GM18511 (cell line): Measurements from ENCODE around the gene C20orf173.
"Not testable (repeated sequence)": the region's sequence is repeated elsewhere in the genome, so short reads cannot be mapped to it uniquely, and the experiment has no call there.

ENCODE experiments used
- ATAC-seq: cut with Tn5 transposase; IDR thresholded peaks from one replicate; pipeline ENCODE4 v1.9.1; 2021; ENCODE audit warnings: mild to moderate bottlenecking, moderate library complexity; ENCODE audit not compliant: unreplicated experiment

The C20orf173 gene

GRCh38 chr20:35547329-35547728 lies 17.9 kb upstream of the C20orf173 start:
- ATAC-seq, result no peak

- no peak for ATAC-seq
Measured at GRCh38 chr20:35546127-35546526, 16.7 kb upstream of the C20orf173 start.

- ATAC-seq, result not testable (repeated sequence)
Measured at GRCh38 chr20:35544941-35545340, 15.5 kb upstream of the C20orf173 start.

GRCh38 chr20:35544436-35544835 lies 15.0 kb upstream of the C20orf173 start:
- ATAC-seq, result no peak

GRCh38 chr20:35542990-35543389 lies 13.5 kb upstream of the C20orf173 start:
- no peak for ATAC-seq

- peak; percentile 97 for ATAC-seq
Measured at GRCh38 chr20:35541783-35542662, 12.6 kb upstream of the C20orf173 start, which contains the start of gene ERGIC3. ERGIC3 (plus strand) TSS chr20:35542078; CDS start chr20:35542098, 20 bp downstream.

GRCh38 chr20:35541118-35541782 lies 11.8 kb upstream of the C20orf173 start:
- no peak for ATAC-seq

GRCh38 chr20:35539756-35540212 lies 10.3 kb upstream of the C20orf173 start:
- ATAC-seq, result no peak

GRCh38 chr20:35527122-35527769 lies 2.2 kb downstream of the C20orf173 start:
- ATAC-seq, result no peak

- ATAC-seq, result no peak
Measured at GRCh38 chr20:35525639-35526038, 3.8 kb downstream of the C20orf173 start.

GRCh38 chr20:35523298-35523888 lies 6.1 kb downstream of the C20orf173 start:
- ATAC-seq, result no peak

- ATAC-seq, result no peak
Measured at GRCh38 chr20:35518955-35519354, 10.5 kb downstream of the C20orf173 start.

- not testable (repeated sequence) for ATAC-seq
Measured at GRCh38 chr20:35517767-35518166, 11.7 kb downstream of the C20orf173 start.

- no peak for ATAC-seq
Measured at GRCh38 chr20:35517125-35517524, 12.3 kb downstream of the C20orf173 start.

- ATAC-seq, result no peak
Measured at GRCh38 chr20:35515949-35516645, 13.4 kb downstream of the C20orf173 start.

- no peak for ATAC-seq
Measured at GRCh38 chr20:35515341-35515740, 14.1 kb downstream of the C20orf173 start.

- no peak for ATAC-seq
Measured at GRCh38 chr20:35514371-35514932, 15.0 kb downstream of the C20orf173 start.

- no peak for ATAC-seq
Measured at GRCh38 chr20:35511814-35512420, 17.5 kb downstream of the C20orf173 start.

- ATAC-seq, result no peak
Measured at GRCh38 chr20:35510951-35511735, 18.3 kb downstream of the C20orf173 start.
